DMS53 (cell line): ENCODE data around the gene LDLR.
"Not testable (repeated sequence)": the region's sequence is repeated elsewhere in the genome, so short reads cannot be mapped to it uniquely, and the experiment has no call there.

Source experiments
- DNase-seq: peaks from one replicate; lab custom pipeline; 2025; lab: John Stamatoyannopoulos, UW

The LDLR gene

DNA sequence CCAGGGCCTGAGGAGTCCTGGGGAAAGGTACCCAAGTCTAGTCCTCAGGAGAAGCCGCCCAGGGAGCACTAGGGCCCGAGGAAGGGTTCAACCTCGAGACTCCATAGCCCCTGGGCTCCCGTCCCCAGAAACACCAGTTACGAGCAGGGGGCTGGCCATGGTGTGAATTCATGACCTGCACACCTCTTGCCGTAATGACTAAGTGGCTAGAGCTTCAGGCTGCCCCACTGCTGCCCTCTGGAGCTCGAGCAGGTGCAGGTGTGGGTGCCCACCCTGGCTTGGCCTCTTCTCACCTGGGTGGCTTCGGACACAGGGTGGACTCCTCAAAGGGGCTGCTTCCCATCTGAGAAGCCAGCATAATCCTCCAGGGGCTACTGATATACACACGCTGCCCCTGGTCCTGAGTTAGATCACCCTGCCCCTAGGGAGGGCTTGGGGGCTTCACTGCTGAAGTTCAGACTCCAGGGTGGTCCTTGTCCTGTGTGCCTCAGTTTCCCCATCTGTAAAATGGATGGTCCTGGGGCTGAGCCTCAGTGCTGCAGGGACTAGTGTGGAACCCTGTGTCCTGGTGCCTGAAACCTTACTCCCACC is 52.8 kb downstream of the LDLR start:
- peak; percentile 50 for DNase-seq

DNA sequence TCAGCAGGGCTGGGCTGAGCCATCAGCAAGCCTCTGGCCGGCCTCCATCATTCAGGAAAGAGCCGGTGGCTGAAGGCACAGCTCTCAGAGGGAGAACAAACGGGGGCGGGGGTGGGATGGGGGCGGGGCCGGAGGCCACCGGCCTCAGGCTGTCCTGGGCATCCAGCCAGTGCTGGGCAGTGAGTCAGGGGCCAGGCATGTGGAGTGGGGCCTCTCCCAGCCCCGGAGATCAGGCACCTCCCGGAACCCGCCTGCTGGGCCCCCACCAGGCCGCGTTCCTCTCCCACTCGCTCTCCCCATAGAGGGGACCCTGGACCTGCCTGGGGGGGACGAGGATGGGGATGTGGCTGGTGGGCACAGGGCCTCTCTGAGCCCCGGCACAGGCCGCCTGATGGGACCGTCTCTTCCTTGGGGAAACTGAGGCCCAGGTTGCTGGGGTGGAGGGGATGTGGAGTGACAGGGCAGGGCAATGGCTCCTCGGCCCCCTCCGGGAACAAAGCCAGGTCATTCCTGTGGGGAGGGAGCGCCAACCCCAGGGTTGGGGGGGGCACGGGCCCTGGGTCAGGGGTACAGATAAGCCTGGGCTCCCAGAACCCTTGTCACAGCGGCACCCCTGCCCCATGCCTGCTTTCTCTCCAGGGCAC is 53.4 kb downstream of the LDLR start:
- peak; percentile 92 for DNase-seq

DNA sequence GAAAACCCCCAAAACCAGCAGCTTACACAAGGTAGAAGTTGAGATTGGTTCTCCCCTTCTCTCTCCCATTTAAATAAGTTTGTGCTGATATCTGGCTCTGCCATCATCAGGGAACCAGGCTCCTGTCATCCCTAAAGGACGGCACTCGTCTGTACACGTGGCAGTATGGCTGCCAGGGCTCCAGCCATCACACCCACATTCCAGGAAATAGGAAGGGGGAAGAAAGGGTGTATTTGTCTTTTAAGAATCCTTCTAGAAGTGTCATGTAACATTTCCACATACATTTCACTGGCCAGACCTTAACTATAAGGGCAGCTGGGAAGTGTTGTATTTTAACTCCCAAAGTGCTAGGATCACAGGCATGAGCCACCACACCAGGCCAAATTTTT is 56.3 kb downstream of the LDLR start:
- DNase-seq: no peak

DNA sequence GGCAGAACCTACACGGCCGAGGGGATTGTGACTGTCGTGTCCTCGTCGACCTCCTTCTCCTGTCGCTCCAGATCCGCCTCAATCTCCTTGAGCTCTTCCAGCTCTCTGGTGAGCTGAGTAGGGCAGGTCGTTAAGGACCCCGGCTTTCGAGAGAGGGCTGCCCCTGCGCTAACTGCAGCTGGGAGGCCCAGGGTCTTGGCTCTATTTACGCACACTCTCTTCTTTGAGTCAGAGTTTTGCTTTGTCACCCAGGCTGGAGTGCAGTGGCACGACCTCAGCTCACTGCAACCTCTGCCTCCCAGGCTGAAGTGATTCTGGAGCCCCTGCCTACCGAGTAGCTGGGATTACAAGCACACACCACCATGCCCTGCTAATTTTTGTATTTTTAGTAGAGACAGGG is 58.7 kb downstream of the LDLR start:
- DNase-seq: no peak

DNA sequence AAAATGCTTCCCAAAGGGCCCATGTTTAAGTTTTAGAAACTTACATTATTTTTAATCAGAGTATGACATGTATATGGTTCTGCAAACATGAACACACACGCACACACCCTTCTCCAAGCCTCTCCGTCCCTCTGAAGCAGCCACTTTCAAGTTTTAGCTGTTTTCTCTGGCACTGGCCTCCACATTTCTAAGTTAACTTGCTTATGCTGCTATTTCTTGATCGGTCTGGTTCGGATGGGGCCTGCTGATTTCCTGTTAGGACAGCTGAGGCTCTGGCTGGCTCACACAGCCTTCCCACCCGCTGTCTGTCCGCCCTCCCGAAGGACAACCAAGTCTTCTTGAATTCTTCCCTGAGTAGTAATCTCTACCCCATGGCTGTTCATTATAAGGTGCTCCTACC is 61.9 kb downstream of the LDLR start:
- no peak for DNase-seq

DNA sequence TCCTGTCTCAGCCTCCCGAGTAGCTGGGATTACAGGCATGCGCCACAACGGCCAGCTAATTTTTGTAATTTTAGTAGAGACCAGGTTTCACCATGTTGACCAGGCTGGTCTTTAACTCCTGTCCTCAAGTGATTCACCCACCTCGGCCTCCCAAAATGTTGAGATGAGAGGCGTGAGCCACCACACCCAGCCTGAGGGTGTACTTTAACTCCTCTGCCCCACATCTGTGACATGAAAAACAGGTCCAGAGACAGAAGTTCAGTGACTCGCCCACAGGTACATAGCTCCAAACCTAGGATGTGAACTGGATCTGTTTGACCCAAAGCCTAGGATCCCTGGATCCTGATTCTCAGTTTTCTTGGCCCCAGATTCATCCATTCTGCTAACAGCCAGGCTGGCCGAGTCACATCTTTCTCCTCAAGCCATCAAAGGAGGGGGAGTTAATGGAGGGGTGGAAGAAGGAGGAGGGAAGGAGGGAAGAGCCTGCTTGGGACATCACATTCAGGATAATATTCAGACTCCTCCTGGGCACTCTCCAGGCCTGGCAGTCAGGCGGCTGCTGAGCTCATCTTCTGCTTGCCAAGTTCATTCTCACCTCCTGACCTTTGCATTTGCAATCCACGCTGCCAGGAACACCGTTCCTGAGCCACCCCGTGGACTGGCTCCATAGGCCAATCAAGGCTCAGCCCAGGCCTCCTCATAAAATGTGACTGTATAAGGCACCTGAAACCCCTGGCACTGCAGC is 63.2 kb downstream of the LDLR start:
- no peak for DNase-seq

DNA sequence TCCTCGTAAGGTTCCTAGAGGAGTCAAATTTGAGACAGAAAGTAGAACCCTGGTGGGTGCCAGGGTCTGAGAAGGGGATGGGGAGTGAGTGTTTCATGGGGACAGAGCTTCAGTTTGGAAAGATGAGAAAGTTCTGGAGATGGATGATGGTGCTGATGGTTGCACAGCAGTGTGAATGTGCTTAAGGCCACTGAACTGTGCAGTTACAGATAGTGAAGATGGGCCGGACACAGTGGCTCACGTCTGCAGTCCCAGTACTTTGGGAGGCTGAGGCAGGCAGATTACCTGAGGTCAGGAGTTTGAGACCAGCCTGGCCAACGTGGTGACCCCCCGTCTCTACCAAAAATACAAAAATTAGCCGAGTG is 65.4 kb downstream of the LDLR start:
- no peak for DNase-seq

DNA sequence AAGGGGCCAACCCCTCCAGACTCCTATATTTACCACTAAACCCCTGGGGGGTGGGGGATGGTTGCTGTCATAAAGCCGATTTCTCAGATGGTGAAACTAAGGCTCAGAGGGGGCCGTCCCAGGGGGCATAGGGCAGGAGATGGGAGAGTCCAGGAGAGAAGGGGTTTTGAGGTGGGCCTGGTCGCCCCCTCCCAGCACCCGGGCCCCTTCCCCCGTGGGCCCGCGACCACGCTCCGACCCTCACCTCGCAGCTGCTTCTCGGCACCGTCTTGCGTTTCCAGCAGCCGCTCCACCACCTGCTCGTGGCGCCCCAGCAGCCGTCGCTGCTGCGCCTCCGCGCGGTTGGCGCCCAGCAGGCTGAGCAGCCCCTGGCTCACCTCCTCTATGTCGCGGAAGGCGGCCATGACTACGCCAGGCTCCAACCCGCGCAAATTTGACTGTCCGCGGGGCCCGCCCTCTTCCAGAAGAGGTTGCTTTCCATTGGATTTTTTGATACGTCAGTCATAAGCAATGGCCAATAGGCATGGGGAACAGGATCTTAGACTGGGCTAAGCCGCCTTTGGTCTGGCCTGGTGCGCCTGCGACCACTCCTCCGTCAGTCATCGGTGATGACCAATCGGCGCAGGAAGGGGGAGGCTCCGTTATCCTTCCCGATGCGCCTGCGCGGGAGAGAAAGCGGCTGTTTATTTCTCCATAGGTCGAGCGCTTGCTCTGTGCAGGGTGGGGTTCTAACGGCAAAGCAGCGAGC is 66.3 kb downstream of the LDLR start, which contains the start of gene SPC24:
SPC24 (minus strand) TSS at position 410 of the 748 bp plus-strand sequence; CDS start at position 404, 6 bp downstream.
- DNase-seq: peak; percentile 98

DNA sequence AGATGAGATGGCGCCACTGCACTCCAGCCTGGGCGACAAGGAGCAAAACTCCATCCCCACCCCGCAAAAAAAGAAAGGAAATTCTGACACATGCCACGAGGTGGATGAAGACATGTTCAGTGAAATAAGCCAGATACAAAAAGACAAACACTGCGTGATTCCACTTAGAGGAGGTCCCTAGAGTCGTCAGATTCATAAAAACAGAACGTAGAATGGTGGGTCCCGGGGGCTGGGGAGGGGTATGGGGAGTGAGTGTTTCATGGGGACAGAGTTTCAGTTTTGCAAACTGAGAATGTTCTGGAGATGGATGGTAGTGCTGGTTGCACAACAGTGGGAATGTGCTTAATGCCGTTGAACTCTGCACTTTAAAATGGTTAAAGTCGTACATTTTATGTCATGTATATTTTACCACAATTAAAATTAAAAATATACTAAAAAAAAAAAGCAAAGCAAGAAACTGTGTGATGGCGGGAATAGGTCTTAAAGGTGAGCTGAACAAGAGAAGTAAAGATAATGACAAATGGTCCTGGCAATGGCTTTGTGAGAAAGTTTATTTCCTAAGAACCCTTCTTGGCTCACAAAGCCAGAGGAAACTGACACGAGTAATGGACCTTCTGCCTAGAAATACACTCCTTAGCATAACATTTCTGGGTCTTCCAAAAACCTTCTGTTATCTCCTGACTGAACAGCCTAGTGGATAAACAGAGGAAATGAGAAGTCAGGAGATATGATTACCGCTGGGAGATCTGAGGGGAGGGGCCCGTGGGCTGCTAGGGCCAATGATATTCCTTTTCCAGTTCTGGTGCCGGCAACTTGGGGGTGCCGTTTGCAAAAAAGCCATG is 70.6 kb downstream of the LDLR start:
- no peak for DNase-seq

DNA sequence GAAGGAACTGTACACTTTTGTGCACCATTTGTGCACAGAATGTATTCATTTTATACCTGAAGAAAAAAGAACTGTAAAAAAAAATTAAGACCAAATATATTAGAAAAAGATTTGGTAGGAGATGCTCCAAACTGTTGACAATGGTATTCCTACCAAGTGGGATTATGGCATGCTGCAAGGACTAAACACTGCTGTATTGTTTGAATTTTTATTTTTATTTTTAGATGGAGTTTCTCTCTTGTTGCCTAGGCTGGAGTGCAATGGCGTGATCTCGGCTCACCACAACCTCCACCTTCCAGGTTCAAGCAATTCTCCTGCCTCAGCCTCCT is 71.1 kb downstream of the LDLR start:
- DNase-seq: not testable (repeated sequence)

DNA sequence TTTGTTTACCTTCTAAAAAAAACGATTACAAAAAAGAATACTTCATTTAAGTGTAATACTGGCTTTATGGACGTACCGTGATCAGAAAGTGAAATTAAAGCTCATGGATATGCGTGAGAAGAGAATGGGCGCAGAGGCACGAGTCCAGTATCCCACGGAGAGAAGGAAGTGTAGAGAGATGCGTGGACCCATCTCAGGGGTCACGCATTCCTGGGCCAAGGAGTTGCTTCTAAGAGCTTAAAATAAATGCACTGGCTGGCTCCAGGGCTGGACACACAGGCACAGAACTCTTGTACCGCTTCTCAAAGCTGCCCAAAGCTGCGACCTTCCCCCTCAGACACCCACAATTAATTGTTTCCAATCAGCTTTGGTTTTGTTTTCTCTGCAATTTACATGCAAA is 75.0 kb downstream of the LDLR start:
- no peak for DNase-seq

DNA sequence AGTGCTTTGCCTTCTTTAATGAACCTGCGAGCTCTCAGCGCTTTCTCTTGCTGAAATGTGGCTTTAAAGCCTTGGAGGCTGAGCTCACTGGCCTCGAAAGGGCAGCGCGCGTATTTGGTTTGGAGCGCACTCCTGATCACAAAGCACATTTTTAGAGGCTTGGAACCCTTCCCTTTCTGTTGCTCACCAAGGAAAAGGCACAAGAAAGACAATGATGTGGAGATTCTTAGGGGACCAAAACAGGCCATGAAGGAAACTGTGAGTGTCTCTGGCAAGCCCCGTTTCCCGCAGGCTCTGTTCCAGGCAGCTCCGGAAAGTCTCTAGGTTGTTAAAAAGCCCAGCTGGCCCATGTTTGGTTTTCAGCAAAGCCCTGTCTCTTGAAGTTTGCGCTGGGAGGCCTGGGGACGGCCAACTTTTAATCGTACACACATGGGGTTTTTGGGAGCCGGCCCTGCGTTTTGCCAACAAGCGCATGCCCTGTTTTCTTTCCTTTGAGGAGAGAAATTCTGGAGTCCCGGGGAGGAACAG is 75.7 kb downstream of the LDLR start:
- DNase-seq: no peak

DNA sequence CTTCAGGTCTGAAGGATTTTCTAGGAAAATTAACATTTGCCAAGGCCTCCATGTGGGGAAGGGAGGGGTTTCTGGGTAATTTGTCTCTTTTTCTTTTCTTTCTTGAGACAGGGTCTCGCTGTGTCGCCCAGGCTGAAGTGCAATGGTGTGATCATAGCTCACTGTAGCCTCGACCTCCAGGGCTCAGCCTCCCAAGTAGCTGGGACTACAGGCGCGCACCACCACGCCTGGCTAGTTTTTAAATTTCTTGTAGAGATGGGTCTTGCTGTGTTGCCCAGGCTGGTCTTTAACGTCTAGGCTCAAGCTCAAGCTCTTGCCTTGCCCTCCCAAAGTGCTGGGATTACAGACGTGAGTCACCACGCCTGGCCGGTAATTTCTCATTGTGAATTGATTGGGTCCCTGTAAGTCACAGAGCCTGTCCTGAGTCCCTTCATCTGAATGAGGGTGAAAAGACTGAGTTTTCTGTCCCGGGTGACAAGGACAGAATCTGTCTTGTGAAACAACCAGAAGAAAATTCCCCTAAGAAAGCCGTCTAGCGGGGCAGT is 76.3 kb downstream of the LDLR start:
- no peak for DNase-seq

DNA sequence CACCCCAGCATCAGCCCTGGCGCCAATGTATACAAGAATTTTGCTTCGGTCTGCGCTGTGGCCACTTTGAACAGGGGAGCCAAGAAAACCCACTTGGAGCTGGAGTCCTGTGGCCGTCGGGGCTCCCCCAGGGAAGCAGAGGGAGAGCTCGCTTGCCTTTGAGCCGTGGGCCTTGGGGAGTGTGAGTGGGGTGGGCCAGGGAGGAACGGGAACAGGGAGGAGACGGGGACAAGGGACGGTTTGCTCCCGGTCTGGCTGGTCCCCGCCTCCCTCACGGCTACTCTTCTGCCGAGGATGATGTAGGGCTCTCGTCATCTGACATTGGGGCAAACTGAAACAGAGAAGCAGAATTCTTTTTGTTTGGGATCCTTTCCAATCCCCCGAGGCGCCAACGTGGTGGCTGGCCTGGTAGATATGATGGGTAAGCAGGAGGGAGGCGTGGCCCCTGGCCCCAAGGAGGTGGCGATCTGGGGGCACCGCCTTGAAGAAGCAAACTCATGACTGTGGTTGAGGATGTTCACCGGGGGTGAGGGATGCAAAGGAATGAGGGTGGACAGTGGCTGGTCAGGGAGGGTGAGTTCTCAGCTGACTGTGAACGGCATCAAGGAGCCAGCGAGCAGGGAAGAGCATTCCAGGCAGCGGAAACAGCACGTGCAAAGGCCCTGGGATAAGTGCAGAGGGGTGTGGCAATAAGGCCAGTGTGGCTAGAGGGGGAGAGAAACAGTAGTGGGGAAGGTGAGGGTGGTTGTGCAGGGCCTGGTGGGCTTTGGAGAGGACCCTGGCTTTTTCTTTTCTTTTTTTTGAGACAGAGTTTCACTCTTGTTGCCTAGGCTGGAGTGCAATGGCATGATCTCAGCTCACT is 77.2 kb downstream of the LDLR start:
- DNase-seq: no peak

DNA sequence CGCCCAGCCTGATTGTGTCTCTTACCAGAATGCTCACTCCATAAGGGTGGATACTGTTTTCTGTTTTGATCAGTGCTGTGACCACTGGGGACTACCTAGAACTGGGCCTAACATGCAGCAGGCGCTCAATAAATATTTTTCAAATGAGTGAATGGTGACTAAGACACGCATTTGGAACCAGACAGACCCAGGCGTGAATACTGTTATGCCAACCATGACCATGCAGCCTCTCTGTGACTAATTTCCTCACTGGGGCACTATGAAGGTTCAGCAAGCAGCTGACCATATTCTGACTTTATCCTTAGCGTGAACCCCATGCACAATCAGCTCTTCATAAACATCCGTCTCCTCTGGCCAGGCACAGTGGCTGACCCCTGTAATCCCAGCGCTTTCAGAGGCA is 79.3 kb downstream of the LDLR start:
- no peak for DNase-seq

DNA sequence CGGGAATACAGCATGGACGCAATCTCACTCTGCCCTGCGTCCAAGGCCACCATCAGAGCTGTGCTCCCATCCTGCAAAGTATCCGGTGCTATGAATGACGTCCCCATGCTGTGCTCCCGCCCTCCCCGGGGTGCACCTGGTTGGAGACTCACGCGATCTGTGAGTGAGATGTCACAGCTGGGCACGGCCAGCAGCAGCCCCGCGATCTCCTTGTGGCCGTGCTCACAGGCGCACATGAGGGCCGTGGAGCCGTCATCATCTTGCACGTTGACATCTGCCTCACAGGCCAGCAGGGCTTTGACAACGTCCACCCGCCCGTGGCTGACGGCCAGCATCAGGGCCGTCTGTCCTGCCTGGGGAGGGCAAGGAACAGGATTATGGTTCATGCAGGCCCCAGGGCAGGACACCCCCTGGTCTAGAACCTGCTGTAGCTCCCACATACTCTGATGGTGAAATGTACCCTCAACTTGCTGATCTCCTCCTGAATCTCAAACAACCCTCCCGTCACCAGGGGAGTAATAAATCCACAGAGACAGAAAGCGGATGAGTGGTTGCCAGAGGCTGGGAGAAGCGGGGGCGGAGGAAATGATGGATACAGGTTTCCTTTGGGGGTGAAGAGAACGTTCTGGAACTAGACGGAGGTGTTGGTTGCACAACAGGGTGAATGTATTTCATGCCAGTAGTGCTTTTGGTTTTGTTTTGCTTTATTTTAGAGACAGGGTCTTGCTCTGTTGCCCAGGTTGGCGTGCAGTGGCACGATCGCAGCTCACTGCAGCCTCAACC is 80.8 kb downstream of the LDLR start:
- no peak for DNase-seq

DNA sequence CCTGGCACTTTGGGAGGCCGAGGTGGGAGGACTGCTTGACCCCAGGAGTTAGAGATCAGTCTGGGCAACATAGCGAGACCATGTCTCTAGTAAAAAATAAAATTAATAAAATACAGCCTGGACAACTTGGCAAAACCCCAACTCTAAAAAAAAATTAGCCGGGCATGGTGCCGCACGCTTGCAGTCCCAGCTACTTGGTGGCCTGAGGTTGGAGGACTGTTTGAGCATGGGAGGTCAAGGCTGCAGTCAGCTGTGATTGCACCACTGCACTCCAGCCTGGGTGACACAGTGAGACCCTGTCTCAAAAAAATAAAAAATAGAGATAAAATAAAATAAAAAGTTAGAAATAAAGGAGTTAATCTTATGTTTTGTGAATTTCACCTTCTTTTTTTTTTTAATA is 81.9 kb downstream of the LDLR start:
- no peak for DNase-seq

DNA sequence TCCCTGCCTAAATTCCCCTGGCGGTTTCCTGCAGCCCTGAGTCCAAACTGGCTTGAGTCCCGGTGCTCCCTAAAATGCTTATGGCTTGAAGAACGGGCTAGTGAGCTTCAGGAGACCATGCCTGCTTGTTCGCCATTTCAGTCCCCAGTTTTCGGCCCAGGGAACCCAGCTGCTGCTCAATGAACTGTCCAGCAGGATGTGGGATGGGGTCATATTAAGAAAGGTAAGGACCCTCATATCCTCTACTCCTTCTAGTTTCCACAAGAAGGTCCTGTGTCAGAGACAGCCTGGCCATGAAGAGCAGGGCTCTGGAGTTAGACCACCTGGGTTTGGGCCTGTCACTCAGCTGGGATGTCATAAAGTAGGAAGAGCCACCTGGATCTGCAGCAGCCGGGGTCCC is 83.3 kb downstream of the LDLR start:
- DNase-seq: no peak

DNA sequence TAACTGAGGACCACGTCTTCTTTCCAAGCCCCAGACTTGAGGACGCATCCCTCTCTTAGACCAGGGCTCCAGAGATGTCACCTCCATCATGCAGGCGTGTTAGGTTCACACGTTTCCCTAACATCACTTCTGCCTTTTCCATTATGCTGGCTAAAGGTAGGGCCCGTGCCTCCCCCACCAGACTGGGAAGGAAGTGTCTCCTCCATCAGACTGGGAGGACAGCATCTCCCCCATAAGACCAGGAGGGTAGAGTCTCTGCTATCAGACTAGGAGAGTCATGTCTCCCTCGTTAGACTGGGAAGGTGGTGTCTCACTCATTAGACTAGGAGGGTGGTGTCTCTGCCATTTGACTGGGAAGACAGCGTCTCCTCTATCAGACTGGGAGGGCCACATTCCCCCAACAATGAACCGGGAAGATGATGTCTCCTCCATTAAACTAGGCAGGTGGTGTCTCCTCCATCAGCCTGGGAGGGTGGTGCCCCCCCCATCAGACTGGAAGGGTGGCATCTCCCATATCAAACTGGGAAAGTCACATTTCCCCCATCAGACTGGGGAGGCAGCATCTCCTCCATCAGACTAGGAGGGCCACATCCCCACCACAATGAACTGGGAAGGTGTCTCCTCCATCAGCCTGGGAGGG is 84.4 kb downstream of the LDLR start:
- no peak for DNase-seq
